B cell (primary cell): ENCODE results near the gene USP9X. TPM values are rescaled to one million over a fixed set of nuclear protein-coding genes. Genes with fewer than 3 reads are reported as not detected.

Experiments used
- ATAC-seq: fragments of 200-7000 bp; cut with Tn5 transposase; one replicate; pipeline ENCODE4 v1.10.0; 2021; ENCODE audit warnings: low read depth, mild to moderate bottlenecking, moderate number of reproducible peaks, moderate library complexity
- CTCF ChIA-PET: fragments of 350-600 bp; sonication (Branson Sonifier 250); formaldehyde crosslinking; loops from one replicate; lab custom pipeline; 2021; ENCODE audit warnings: antibody characterized with exemption, inconsistent platforms; lab: Charles Lee
- POLR2A ChIA-PET: fragments of 350-600 bp; sonication (Branson Sonifier 250); formaldehyde crosslinking; loops from one replicate; lab custom pipeline; 2021; ENCODE audit warnings: antibody characterized with exemption; lab: Charles Lee
- DNase-seq: peaks from one replicate; pipeline ENCODE4 v3.0.0; 2013
- H2AFZ ChIP-seq: 2 replicates; pipeline ENCODE4 v1.6.1; 2012; ENCODE audit warnings: mild to moderate bottlenecking, low read depth, low read length; ENCODE audit not compliant: insufficient read depth, poor library complexity, severe bottlenecking
- H3K27ac ChIP-seq, 2 donors: 1 replicate in 1 of 2; 2 replicates in 1 of 2; pipeline ENCODE4 v1.5.1; 2012 to 2013; ENCODE audit warnings: low read length in 2 of 2, mild to moderate bottlenecking in 2 of 2, moderate library complexity in 1 of 2
- H3K27me3 ChIP-seq, 4 experiments: fragments of 200-600 bp in 1 of 4; sonication (generic) in 1 of 4; replicated peaks in 1 of 4; 1 replicate in 2 of 4; 2 replicates in 2 of 4; pipeline versions ENCODE4 v1.6.1 to v1.7.0; 2013 to 2016; ENCODE audit warnings: low read length in 3 of 4, mild to moderate bottlenecking in 2 of 4, mixed read lengths in 1 of 4, moderate library complexity in 1 of 4; ENCODE audit not compliant: insufficient read depth in 4 of 4, control insufficient read depth in 3 of 4; ENCODE audit errors: control extremely low read depth in 1 of 4
- H3K36me3 ChIP-seq, 2 experiments: replicated peaks in 1 of 2; 1 replicate in 1 of 2; 2 replicates in 1 of 2; pipeline versions ENCODE4 v1.6.1 to v1.7.1; 2013; ENCODE audit warnings: low read length in 1 of 2; ENCODE audit not compliant: insufficient read depth in 2 of 2, control insufficient read depth in 1 of 2; ENCODE audit errors: control extremely low read depth in 1 of 2, extremely low read depth in 1 of 2
- H3K4me1 ChIP-seq, 2 donors: fragments of 200-600 bp in 1 of 2; sonication (generic) in 1 of 2; 1 replicate in 1 of 2; 2 replicates in 1 of 2; pipeline versions ENCODE4 v1.5.1 to v1.6.1; 2013 to 2017; ENCODE audit warnings: low read length in 2 of 2; ENCODE audit not compliant: control insufficient read depth in 2 of 2, insufficient read depth in 2 of 2
- H3K4me2 ChIP-seq: replicated peaks from 2 replicates; pipeline ENCODE3; 2012; ENCODE audit warnings: mild to moderate bottlenecking, low read depth, low read length; ENCODE audit not compliant: poor library complexity, severe bottlenecking
- H3K4me3 ChIP-seq, 5 experiments: fragments of 200-600 bp in 1 of 5; sonication (generic) in 1 of 5; 1 replicate in 3 of 5; 2 replicates in 2 of 5; pipeline versions ENCODE4 v1.5.1 to v1.7.0; 2011 to 2016; ENCODE audit warnings: low read length in 4 of 5, mild to moderate bottlenecking in 4 of 5, low read depth in 2 of 5, control low read depth in 1 of 5, moderate library complexity in 1 of 5; ENCODE audit not compliant: insufficient read depth in 1 of 5; ENCODE audit errors: control extremely low read depth in 1 of 5, extremely low read depth in 1 of 5
- H3K79me2 ChIP-seq: fragments of 200-600 bp; sonication (generic); one replicate; pipeline ENCODE4 v1.6.0; 2016; ENCODE audit warnings: low read length; ENCODE audit not compliant: control insufficient read depth, insufficient read depth
- H3K9ac ChIP-seq: fragments of 200-600 bp; sonication (generic); 2 replicates; pipeline ENCODE4 v1.6.1; 2017; ENCODE audit warnings: mild to moderate bottlenecking, low read length, moderate library complexity
- H3K9me3 ChIP-seq, 3 donors: one replicate each; pipeline versions ENCODE4 v1.6.1 to v1.7.1; 2013; ENCODE audit warnings: low read length in 2 of 3; ENCODE audit not compliant: control insufficient read depth in 2 of 3, insufficient read depth in 1 of 3; ENCODE audit errors: control extremely low read depth in 1 of 3
- H4K20me1 ChIP-seq: 2 replicates; pipeline ENCODE4 v1.6.0; 2012; ENCODE audit warnings: mild to moderate bottlenecking, low read length; ENCODE audit not compliant: insufficient read depth, control insufficient read depth, poor library complexity, severe bottlenecking
- H3K27ac Mint-ChIP-seq: one replicate; pipeline ENCODE4 v1.8.0; 2021; ENCODE audit warnings: mixed read lengths
- H3K27me3 Mint-ChIP-seq: one replicate; pipeline ENCODE4 v1.8.0; 2021; ENCODE audit warnings: mixed read lengths
- H3K4me1 Mint-ChIP-seq: one replicate; pipeline ENCODE4 v1.8.0; 2021; ENCODE audit warnings: mixed read lengths
- H3K4me3 Mint-ChIP-seq: one replicate; pipeline ENCODE4 v1.8.0; 2021; ENCODE audit warnings: mixed read lengths
- H3K9me3 Mint-ChIP-seq: one replicate; pipeline ENCODE4 v1.8.0; 2022; ENCODE audit warnings: mixed read lengths; ENCODE audit not compliant: insufficient read depth
- EZH2 ChIP-seq: IDR thresholded peaks from 2 replicates; pipeline ENCODE4 v1.6.1; 2012; ENCODE audit warnings: borderline replicate concordance, low read depth, mild to moderate bottlenecking, moderate library complexity, low read length; ENCODE audit not compliant: insufficient read depth, poor library complexity, severe bottlenecking
- WGBS: methylation state at CpG from one replicate; pipeline ENCODE4 v1.1.5; 2013; ENCODE audit warnings: missing lambda C conversion rate; ENCODE audit not compliant: insufficient coverage; 5-methylcytosine and 5-hydroxymethylcytosine counted together
- intact Hi-C: fragments of 100-400 bp; cut with micrococcal nuclease; formaldehyde crosslinking; loops from one replicate; pipeline ENCODE4 v1.10.0; 2022
- polyA plus RNA-seq: library from polyadenylated mRNA; depleted of rRNA; stranded (reverse); fragments of >200 nt; gene quantifications from 2 replicates; pipeline ENCODE4 v1.2.3, GENCODE V29; 2012
- total RNA-seq, 2 donors: library from RNA; stranded (reverse); fragments of 120-200 nt in 1 of 2; gene quantifications; 1 replicate in 1 of 2; 2 replicates in 1 of 2; pipeline versions ENCODE4 v1.2.3 to v1.2.4, GENCODE V29; 2013 to 2022

USP9X gene
- total and polyA plus RNA-seq, 2 donors (not counting 1 experiment from before 2014, with no cell fraction given) = 9.6 to 87.6 TPM

- no peaks in the 10 kb centered on the region for H3K9me3 ChIP-seq
- TF ChIP-seq EZH2 = no peak
- ATAC-seq (no peak), DNase-seq (no peak)
- CTCF ChIA-PET = no interaction called here
- Mint-ChIP-seq H3K4me1 (no peaks in the 10 kb centered on the region), H3K27ac (no peak overlapping the region), H3K4me3 (no peak overlapping the region), H3K27me3 (no peaks in the 10 kb centered on the region), H3K9me3 (no peaks in the 10 kb centered on the region)
- no peak overlapping the region for H3K9ac ChIP-seq
- no peak overlapping the region for H3K4me3 ChIP-seq
- H3K4me2 ChIP-seq = no peak overlapping the region
- intact Hi-C loops = no loop called here
- no peak overlapping the region for H3K27ac ChIP-seq
- no peaks in the 10 kb centered on the region for H3K4me1 ChIP-seq
- H3K36me3 ChIP-seq = peaks cover 1 to 34% of the 10 kb centered on the region in 2 experiments
- no peaks in the 10 kb centered on the region for H4K20me1 ChIP-seq
- no CpG with 5 or more reads among the region's 1 CpG for WGBS
- no peaks in the 10 kb centered on the region for H3K79me2 ChIP-seq
- POLR2A ChIA-PET = no interaction called here
- H3K27me3 ChIP-seq = no peaks in the 10 kb centered on the region
- no peak overlapping the region for H2AFZ ChIP-seq
Observed at GRCh38 chrX:41198410-41198809, 113.2 kb downstream of the USP9X start.

GRCh38 chrX:41200785-41201184 is 115.5 kb downstream of the USP9X start:
- Histone ChIP-seq H4K20me1 (no peaks in the 10 kb centered on the region), H3K27ac (no peak overlapping the region), H3K4me3 (no peak overlapping the region), H3K27me3 (no peaks in the 10 kb centered on the region), H3K4me2 (no peak overlapping the region), H2AFZ (no peak overlapping the region), H3K9me3 (no peaks in the 10 kb centered on the region), H3K36me3 (peaks cover 1 to 33% of the 10 kb centered on the region in 2 experiments), H3K79me2 (no peaks in the 10 kb centered on the region), H3K4me1 (no peaks in the 10 kb centered on the region), H3K9ac (no peak overlapping the region)
- H3K9me3 Mint-ChIP-seq = no peaks in the 10 kb centered on the region
- ATAC-seq (no peak), DNase-seq (no peak)
- intact Hi-C loops = no loop called here
- no peak for TF ChIP-seq EZH2
- POLR2A ChIA-PET = no interaction called here
- H3K4me1 Mint-ChIP-seq = no peaks in the 10 kb centered on the region
- CTCF ChIA-PET = no interaction called here
- H3K4me3 Mint-ChIP-seq = no peak overlapping the region
- H3K27ac Mint-ChIP-seq = no peak overlapping the region
- WGBS = no CpG with 5 or more reads among the region's 7 CpGs
- no peaks in the 10 kb centered on the region for H3K27me3 Mint-ChIP-seq
